ENCODE results near the gene ZNF407.
A peak's percentile ranks its signal among the peaks of the same experiment; 100 is the strongest.

ZNF407 gene

DNA sequence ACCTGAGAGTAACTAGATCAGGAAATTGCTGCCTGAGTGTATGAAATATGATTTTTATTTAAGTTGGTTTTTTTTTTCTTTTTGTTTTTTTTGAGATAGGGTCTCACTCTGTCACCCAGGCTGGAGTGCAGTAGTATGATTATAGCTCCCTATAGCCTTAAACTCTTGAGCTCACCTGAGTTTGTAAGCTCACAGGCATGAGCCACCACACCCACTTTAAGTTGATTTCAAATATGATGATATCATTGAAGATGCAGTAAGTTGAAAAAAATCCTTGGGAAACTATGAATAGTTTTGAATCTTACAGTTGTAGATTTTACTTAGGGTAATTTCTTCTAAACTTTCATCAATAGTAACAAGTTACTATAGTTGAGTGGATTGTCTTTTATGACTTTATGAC lies 234.7 kb downstream of the ZNF407 start:
- TF ChIP-seq GATA2 (IDR thresholded peaks at IDR 0.05; ENCODE audit: low read depth, low read length), result no peak
- no peak for TF ChIP-seq GATA3 (IDR thresholded peaks at IDR 0.05; ENCODE audit: low read depth, low read length)

DNA sequence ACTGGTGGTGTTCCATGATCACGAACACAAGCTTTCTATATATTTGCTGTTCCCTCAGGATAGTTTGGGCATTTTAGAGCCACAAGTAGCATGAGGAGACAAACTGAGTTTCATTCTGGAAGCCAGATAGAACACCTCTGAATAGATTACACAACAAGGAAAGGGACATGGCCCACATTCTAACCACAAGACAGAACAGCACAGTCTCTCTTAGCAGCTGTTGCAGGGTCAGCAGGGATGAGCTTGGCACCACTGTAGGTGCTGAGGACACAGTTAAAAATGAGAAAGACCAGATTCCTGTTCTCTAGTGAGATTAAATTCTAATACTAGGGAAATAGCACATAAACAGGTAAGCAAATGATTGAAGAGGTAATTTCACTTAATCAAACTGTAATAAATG lies 235.3 kb downstream of the ZNF407 start:
- no peak for TF ChIP-seq GATA2 (IDR thresholded peaks at IDR 0.05; ENCODE audit: low read depth, low read length)
- TF ChIP-seq GATA3 (IDR thresholded peaks at IDR 0.05; ENCODE audit: low read depth, low read length), result no peak

DNA sequence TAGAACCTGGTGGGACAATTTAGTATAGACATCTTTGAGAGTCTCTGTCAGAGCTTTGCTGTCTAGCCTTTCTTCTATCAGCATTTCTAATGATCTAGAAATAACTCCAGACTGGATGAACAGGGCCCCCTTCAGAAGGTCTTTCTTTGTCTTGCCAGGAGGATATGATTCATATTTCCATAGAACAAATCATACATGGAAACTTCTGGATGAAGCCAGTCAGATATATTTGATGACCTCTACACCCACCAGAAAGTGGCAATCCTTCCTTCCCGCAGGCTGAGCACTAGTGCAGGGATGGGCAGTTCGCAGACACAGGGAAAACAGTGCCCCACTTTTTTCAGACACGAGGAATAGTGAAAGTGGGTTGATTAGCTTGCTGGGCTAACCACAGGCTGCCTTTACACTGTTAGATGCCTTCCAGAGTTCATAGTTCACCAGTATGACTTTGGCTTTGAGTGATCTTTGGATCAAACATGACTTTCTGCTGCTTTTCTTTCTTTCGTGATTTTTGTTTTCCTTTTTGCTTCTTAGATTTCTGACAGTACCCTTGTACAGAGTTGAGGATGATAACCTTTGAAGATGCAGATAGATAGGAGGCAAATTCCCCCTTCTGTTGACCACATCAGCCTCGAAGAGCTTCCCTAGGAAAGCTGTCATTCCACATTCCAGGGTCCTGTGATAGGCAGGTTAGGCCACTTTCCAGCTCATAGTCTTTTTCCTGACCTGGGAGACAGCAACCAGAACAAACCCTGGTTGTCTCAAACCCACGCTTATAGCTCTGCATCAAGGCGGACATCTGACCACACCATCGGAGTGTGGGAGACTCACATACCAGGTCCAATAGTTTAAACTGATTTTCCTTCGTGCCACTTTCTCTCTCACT lies 237.0 kb downstream of the ZNF407 start:
- TF ChIP-seq GATA3 (IDR thresholded peaks at IDR 0.05; ENCODE audit: low read depth, low read length) (no peak), GATA2 (IDR thresholded peaks at IDR 0.05; ENCODE audit: low read depth, low read length) (no peak)

DNA sequence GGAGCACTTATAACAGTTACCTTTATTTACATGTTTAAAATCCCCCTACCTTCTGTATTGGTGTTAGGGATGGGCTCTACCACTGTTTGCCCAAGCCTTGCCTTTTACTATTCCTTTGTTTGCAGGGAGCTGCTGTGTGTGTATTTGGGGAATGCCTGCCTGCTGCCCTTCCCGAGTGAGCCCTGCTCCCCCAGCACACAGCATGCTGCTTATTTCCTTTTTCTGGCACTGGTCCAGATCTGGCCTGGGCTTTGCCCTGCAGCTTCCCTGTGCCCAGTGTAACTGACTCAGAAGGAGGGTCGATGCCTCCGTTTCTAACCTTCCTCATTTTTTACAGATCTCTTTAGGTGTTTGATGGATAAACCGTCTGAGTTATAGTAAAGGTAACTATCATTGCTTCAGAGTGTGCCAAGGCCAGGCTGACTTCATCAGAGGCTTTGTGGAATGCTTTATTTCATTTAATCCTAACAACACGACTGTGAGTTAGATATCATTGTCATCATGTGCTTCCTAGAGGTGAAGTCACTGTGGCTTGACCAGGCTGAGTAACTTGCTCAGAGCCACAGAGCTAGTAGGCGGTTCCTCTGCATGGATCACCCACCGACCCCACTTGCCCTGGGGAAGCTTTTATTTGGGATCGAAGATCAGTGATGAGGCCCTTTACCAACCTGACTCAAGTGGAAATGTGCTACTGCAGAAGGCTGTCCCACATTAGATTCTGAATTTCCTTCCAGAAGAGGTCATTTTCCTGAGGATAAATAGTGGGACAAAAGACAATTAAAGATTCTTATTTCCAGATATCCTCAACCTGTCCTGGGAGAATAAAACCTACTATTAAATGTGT lies 238.8 kb downstream of the ZNF407 start:
- no peak for TF ChIP-seq GATA3 (IDR thresholded peaks at IDR 0.05; ENCODE audit: low read depth, low read length)
- TF ChIP-seq GATA2 (IDR thresholded peaks at IDR 0.05; ENCODE audit: low read depth, low read length), result no peak

DNA sequence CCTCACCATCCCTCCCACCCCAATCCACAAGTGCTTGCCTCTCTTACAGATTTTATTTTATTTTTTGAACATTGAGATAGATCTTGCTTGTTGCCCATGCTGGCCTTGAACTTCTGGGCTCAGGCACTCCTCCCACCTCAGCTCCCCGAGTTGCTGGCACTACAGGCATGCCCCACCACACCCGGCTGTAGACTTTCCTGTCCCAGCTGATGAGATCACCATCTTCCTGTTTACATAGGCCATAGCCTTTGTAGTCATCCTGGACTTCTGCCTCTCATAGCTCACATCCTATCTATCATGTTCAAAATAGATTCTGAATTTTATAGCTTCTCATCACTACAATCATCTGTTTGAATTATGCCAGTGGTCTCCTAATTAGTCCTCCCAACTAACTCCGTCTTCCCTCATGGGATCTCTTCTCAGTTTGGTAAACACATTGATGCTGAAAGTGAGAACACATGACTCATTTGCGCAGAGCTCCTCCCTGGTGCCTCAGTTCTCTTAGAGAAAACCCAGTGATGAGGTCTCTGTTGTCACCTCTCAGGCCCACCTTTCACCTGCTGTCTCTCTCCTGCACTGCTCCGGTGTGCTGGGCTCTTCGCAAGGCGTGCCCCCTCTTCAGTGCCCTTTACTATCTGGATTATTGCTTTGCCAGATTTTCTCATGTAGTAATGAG lies 243.0 kb downstream of the ZNF407 start:
- TF ChIP-seq GATA3 (IDR thresholded peaks at IDR 0.05; ENCODE audit: low read depth, low read length) (no peak), GATA2 (IDR thresholded peaks at IDR 0.05; ENCODE audit: low read depth, low read length) (no peak)

DNA sequence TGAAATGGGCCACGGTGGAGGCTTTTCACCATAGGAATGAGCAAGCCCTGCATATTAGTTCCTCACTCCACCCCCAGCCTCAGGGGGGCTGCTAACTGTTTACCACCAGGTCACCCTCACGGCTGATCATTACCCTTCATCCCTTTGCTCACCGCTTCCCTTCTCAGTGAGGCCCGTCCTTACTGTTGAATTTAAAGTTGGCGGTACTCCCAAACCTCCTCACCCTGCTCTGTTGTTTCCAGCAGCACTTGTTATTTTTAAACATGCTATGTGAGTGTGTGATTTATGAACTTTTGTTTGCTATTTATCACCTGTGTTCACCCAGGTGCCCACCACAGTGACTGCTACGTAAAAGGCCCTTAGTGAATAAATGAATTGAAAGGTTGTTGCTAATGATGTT lies 243.6 kb downstream of the ZNF407 start:
- TF ChIP-seq GATA3 (IDR thresholded peaks at IDR 0.05; ENCODE audit: low read depth, low read length) (no peak), GATA2 (IDR thresholded peaks at IDR 0.05; ENCODE audit: low read depth, low read length) (no peak)

DNA sequence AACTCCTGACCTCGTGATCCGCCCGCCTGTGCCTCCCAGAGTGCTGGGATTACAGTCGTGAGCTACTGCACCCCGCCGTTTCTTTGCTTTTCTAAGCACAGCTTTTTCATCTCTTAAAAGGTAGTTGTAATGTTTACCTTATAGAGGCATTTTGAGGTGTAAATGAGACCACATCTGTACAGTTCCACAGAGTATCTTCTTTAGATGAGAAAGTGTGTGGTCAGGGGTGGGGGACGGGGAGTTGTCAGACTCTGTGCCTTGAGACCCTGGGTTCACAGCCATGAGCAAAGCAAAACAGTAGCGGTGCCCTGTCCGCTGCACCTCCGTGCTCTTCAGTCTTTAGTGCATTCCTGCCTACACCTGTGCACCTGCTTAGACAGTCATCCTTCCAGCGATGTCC lies 251.6 kb downstream of the ZNF407 start:
- TF ChIP-seq GATA2 (IDR thresholded peaks at IDR 0.05; ENCODE audit: low read depth, low read length) (no peak), GATA3 (IDR thresholded peaks at IDR 0.05; ENCODE audit: low read depth, low read length) (no peak)

DNA sequence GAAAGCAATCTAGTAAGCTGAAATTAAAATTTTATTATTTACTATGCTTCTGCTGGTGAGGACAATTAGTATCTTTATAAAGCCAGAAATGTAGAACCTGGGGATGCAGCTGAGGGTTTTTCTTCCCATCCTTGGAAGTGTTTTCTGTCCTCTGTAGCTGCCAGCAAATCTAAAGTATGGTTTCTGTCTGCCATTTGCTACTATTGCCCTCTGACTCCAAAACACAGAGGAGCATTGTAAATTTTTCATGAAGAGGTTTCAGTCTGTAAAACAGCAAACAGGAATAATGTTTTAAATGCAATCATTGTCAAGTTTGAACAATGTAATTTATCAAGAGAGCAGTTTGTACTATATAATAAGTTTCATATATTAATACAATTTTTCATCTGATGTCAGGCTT lies 258.8 kb downstream of the ZNF407 start:
- no peak for TF ChIP-seq GATA3 (IDR thresholded peaks at IDR 0.05; ENCODE audit: low read depth, low read length)
- TF ChIP-seq GATA2 (IDR thresholded peaks at IDR 0.05; ENCODE audit: low read depth, low read length), result no peak

DNA sequence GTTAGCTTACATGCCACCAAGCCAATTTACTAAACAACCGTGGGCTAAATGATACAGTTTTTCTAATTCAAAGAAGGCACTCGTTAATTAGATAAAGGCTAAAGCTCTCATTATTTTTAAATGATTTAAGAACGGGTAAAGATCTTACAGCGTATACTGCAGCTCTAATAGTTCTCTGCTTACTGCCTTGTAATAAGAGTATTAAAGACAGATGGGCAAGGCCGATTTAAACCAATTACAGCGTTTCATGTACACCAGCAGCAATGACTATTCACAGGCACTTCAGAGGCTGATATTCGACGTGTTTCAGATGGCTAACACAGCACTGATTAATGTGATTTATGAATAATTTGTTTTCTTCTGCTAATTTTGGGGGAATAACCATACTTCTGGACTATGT lies 259.3 kb downstream of the ZNF407 start:
- no peak for TF ChIP-seq GATA2 (IDR thresholded peaks at IDR 0.05; ENCODE audit: low read depth, low read length)
- no peak for TF ChIP-seq GATA3 (IDR thresholded peaks at IDR 0.05; ENCODE audit: low read depth, low read length)

DNA sequence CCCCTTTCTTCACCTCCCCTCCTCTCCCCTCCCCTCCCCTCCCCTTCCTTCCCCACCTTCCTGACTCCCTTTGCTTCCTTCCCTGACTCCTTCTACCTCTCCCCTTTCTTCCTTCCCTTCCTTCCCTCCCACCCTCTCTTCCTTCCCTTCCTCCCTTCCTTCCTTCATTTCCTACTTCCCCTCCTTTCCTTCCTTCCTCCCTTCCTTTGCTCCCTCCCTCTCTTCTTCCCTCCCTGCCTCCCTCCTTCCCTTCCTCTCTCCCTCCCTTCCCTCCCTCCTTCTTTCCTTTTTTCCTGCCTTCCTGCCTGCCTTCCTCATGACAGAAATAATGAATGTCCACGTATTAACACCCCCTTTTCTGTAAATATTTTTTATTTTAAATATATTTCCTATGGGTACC lies 260.2 kb downstream of the ZNF407 start:
- TF ChIP-seq GATA3 (IDR thresholded peaks at IDR 0.05; ENCODE audit: low read depth, low read length) (no peak), GATA2 (IDR thresholded peaks at IDR 0.05; ENCODE audit: low read depth, low read length) (no peak)

DNA sequence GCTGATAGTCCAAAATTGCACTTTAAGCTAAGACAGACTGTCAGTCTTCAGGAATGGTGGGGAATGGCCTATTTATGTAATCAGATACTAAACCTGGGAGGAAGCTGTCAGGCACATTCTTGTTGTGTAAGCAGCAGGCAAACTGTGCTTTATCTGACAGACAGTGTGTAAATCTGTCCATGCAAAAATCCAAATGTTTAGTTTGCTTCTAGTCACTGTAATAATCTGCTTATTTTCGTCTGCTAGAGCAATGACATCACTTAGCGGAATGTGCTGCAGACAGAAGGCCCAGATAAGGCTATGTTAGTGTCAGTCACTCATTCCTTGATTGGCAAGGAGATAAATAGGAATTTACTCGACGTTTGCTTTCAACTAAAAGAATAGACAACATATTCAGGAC lies 263.5 kb downstream of the ZNF407 start:
- TF ChIP-seq GATA3 (IDR thresholded peaks at IDR 0.05; ENCODE audit: low read depth, low read length) (peak; percentile 87), GATA2 (IDR thresholded peaks at IDR 0.05; ENCODE audit: low read depth, low read length) (peak; percentile 85)

DNA sequence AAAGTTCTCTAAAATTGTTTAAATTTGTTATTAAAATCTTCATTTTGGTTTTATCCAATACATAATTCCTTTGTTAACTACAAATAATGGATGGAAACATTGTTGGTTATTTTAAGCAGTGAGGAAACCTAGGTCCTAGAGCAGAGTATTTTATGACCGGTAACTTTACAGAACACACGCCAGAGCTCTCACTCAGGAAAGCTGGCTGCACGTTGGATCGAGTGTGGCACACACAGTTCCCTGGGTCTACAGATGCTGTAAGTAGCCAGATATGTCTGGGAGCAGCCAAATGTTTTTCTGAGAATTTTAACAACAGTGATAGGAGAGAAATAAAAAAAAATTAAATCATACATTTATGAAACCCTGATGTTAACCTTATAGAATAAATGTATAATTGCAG lies 264.4 kb downstream of the ZNF407 start:
- TF ChIP-seq GATA3 (IDR thresholded peaks at IDR 0.05; ENCODE audit: low read depth, low read length) (no peak), GATA2 (IDR thresholded peaks at IDR 0.05; ENCODE audit: low read depth, low read length) (no peak)

DNA sequence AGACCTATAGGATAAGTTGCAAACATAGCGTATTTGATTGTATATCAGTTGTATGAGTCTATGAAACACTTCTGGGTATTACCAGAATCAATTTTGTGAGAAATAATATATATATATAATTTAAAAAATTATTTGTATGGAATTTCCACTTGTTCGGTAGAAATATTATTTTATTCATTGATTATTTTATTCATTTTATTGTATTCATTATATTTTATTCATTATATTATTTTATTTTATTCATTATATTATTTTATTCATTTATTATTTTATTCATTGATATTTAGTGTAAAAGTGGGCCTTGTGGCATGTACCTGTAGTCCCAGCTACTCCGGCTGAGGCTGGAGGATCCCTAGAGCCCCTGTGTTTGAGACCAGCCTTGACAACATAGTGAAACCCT lies 268.9 kb downstream of the ZNF407 start:
- TF ChIP-seq GATA2 (IDR thresholded peaks at IDR 0.05; ENCODE audit: low read depth, low read length) (no peak), GATA3 (IDR thresholded peaks at IDR 0.05; ENCODE audit: low read depth, low read length) (no peak)

DNA sequence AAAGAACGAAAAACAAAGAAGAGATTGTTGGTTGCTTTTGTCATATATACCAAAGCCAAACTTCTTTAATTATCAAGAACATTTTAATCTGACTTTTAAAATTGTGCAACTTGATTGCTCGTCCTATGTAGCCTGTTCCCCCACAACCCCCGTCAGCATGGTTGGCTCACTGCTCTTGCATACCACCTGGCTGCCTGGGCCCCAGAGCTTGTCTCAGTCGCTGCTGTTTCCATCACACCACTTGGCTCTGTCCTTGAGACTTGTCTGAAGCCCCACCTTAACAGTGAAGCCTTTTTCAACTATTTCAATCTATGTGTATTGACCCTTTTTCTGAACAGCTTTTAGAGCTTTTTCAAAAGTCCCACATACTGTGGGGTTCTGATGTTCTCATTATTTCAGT lies 270.8 kb downstream of the ZNF407 start:
- no peak for TF ChIP-seq GATA3 (IDR thresholded peaks at IDR 0.05; ENCODE audit: low read depth, low read length)
- TF ChIP-seq GATA2 (IDR thresholded peaks at IDR 0.05; ENCODE audit: low read depth, low read length), result no peak

All from SH-SY5Y (cell line).